Tibial artery (tissue), 4 donors: Measurements from ENCODE around the gene PGGT1B.
"Not testable (repeated sequence)": the region's sequence is repeated elsewhere in the genome, so short reads cannot be mapped to it uniquely, and the experiment has no call there.

Source experiments
- DNase-seq, 2 donors: peaks; one replicate each; pipeline ENCODE4 v3.0.0-alpha.2; 2019
- H3K27ac ChIP-seq, 2 donors: fragments of 200-600 bp; sonication (generic) in 1 of 2; 1 replicate in 1 of 2; 2 replicates in 1 of 2; pipeline ENCODE4 v1.5.1; 2018 to 2019; ENCODE audit warnings: mild to moderate bottlenecking in 1 of 2
- H3K27me3 ChIP-seq, 2 donors: fragments of 200-600 bp; sonication (generic) in 1 of 2; one replicate each; pipeline versions ENCODE4 v1.5.1 to v1.6.0; 2016 to 2019
- H3K36me3 ChIP-seq, 3 donors: fragments of 200-600 bp; sonication (generic) in 2 of 3; one replicate each; pipeline ENCODE4 v1.5.1; 2016 to 2019; ENCODE audit warnings: mild to moderate bottlenecking in 2 of 3
- H3K4me1 ChIP-seq, 4 donors: fragments of 200-600 bp; sonication (generic) in 2 of 4; 1 replicate in 3 of 4; 2 replicates in 1 of 4; pipeline ENCODE4 v1.5.1; 2016 to 2019
- H3K4me3 ChIP-seq, 2 donors: fragments of 200-600 bp; sonication (generic) in 1 of 2; 1 replicate in 1 of 2; 2 replicates in 1 of 2; pipeline ENCODE4 v1.5.1; 2018 to 2019; ENCODE audit warnings: mild to moderate bottlenecking in 2 of 2
- H3K9me3 ChIP-seq, 3 donors: fragments of 200-600 bp; sonication (generic) in 1 of 3; one replicate each; pipeline ENCODE4 v1.5.1; 2016 to 2019
- CTCF ChIP-seq, 2 experiments: fragments of 200-600 bp in 1 of 2; fragments of 450-650 bp in 1 of 2; IDR thresholded peaks; one replicate each; pipeline ENCODE4 v1.5.1; 2017 to 2019; ENCODE audit warnings: antibody characterized with exemption in 2 of 2, mild to moderate bottlenecking in 1 of 2, moderate library complexity in 1 of 2
- intact Hi-C: fragments of 100-400 bp; cut with DNase I; formaldehyde crosslinking; loops from one replicate; pipeline ENCODE4 v1.15.0; 2023; ENCODE audit warnings: low total_unique reads

PGGT1B gene

DNA sequence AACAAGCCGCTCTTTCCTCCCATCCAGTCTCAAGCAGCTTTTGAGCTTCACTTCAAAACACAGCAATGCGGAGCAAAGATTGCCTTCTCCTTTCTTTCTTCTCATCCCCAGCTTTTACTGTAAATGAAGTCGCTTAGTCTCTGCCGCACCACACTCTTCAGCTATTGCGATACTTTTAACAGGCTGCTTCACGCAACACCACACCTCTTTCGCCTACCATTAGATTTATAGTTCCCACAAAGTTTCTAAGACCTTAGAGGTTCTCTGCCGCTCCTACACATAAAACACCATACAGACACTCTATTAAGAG, 711 bp downstream of the PGGT1B start:
- Histone ChIP-seq H3K27ac (peak overlapping the region; percentile 81 to 82), H3K36me3 (peaks cover 4 to 5% (median 4%) of the 10 kb centered on the region in 3 donors), H3K9me3 (no peaks in the 10 kb centered on the region), H3K4me3 (peak overlapping the region; percentile 86 to 96), H3K4me1 (peaks cover 0 to 35% (median 19%) of the 10 kb centered on the region in 4 donors), H3K27me3 (no peaks in the 10 kb centered on the region)
- no peak for DNase-seq
- TF ChIP-seq CTCF (IDR thresholded peaks at IDR 0.05), result no peak
- intact Hi-C loops, result no loop called here

- Histone ChIP-seq H3K36me3 (no peaks in the 10 kb centered on the region), H3K4me1 (peaks cover 0 to 35% (median 19%) of the 10 kb centered on the region in 4 donors), H3K27ac (no peak overlapping the region), H3K4me3 (no peak overlapping the region), H3K27me3 (no peaks in the 10 kb centered on the region), H3K9me3 (no peaks in the 10 kb centered on the region)
- no peak for TF ChIP-seq CTCF (IDR thresholded peaks at IDR 0.05)
- no peak for DNase-seq
- intact Hi-C loops, result no loop called here
Observed at GRCh38 chr5:115260248-115260647, 2.4 kb downstream of the PGGT1B start.

DNA sequence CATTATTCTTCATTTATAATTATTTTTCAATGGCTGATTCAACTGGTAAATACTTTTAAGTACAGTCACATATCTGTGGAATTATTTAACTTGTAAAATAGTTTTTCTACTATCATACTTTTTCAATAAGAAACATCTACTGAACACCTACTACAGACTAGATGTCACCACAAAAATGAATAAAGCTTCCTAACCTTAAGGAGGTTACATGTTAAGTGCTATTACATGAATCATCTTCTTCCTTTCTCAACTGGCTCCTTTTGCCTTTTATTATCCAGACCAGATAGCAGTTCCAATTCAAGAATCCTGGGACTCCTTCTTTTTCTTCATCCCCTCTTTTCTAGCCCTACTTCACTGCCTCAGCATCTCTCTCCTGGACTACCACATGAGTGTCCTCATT, 4.7 kb downstream of the PGGT1B start:
- no peaks in the 10 kb centered on the region for H3K9me3 ChIP-seq
- no peak overlapping the region for H3K27ac ChIP-seq
- intact Hi-C loops, result no loop called here
- DNase-seq, result no peak
- no peaks in the 10 kb centered on the region for H3K36me3 ChIP-seq
- no peak for TF ChIP-seq CTCF (IDR thresholded peaks at IDR 0.05)
- peaks cover 0 to 35% (median 19%) of the 10 kb centered on the region in 4 donors for H3K4me1 ChIP-seq
- no peaks in the 10 kb centered on the region for H3K27me3 ChIP-seq
- H3K4me3 ChIP-seq, result no peak overlapping the region

GRCh38 chr5:115249379-115249778, 13.3 kb downstream of the PGGT1B start:
- H3K9me3 ChIP-seq, H3K27me3 ChIP-seq, H3K27ac ChIP-seq, H3K4me1 ChIP-seq, H3K4me3 ChIP-seq, DNase-seq, H3K36me3 ChIP-seq, intact Hi-C loops: not testable (repeated sequence)

GRCh38 chr5:115246361-115246991, 16.2 kb downstream of the PGGT1B start:
- Histone ChIP-seq H3K4me1 (peaks cover 0 to 21% (median 10%) of the 10 kb centered on the region in 4 donors), H3K36me3 (peaks cover 0 to 6% (median 4%) of the 10 kb centered on the region in 3 donors), H3K27ac (no peak overlapping the region), H3K4me3 (no peak overlapping the region), H3K27me3 (no peaks in the 10 kb centered on the region), H3K9me3 (no peaks in the 10 kb centered on the region)
- intact Hi-C loops, result loop anchor here (2.0 kb wide), 1 partner anchor 148 kb away; no protein-coding TSS in a partner anchor
- no peak for DNase-seq
- peak; percentile 71 to 74 for TF ChIP-seq CTCF (IDR thresholded peaks at IDR 0.05)

GRCh38 chr5:115243412-115243811, 19.3 kb downstream of the PGGT1B start:
- peaks cover 0 to 22% (median 10%) of the 10 kb centered on the region in 4 donors for H3K4me1 ChIP-seq

More at GRCh38 chr5:115243412-115243811, 19.3 kb downstream of the PGGT1B start:
- no peak for DNase-seq
- Histone ChIP-seq H3K9me3 (no peaks in the 10 kb centered on the region), H3K4me3 (no peak overlapping the region), H3K27me3 (no peaks in the 10 kb centered on the region), H3K27ac (no peak overlapping the region), H3K36me3 (peaks cover 7 to 24% (median 21%) of the 10 kb centered on the region in 3 donors)
- no peak for TF ChIP-seq CTCF (IDR thresholded peaks at IDR 0.05)
- intact Hi-C loops, result no loop called here
